ENCODE results near the gene UBTFL1.

The UBTFL1 gene

DNA sequence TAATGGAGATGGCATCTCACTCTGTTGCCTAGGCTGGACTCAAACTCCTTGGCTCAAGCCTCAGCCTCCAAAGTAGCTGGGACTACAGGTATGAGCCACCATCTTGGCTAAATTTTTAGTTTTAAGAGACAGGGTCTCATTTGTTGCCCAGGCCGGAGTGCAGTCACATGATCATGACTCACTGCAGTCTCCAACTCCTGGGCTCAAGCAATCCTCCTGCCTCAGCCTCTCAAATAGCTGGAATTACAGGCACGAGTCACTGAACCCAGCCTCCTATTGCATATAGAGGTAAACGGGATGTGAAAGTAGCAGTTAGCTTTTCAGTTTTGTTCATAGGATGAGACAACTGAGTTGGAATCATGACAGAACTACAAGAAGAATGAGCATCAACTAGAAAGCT lies 39.2 kb downstream of the UBTFL1 start:
- TF ChIP-seq TCF12 (IDR thresholded peaks at IDR 0.05; ENCODE audit: low read depth): no peak
- TF ChIP-seq, protein P1, sequence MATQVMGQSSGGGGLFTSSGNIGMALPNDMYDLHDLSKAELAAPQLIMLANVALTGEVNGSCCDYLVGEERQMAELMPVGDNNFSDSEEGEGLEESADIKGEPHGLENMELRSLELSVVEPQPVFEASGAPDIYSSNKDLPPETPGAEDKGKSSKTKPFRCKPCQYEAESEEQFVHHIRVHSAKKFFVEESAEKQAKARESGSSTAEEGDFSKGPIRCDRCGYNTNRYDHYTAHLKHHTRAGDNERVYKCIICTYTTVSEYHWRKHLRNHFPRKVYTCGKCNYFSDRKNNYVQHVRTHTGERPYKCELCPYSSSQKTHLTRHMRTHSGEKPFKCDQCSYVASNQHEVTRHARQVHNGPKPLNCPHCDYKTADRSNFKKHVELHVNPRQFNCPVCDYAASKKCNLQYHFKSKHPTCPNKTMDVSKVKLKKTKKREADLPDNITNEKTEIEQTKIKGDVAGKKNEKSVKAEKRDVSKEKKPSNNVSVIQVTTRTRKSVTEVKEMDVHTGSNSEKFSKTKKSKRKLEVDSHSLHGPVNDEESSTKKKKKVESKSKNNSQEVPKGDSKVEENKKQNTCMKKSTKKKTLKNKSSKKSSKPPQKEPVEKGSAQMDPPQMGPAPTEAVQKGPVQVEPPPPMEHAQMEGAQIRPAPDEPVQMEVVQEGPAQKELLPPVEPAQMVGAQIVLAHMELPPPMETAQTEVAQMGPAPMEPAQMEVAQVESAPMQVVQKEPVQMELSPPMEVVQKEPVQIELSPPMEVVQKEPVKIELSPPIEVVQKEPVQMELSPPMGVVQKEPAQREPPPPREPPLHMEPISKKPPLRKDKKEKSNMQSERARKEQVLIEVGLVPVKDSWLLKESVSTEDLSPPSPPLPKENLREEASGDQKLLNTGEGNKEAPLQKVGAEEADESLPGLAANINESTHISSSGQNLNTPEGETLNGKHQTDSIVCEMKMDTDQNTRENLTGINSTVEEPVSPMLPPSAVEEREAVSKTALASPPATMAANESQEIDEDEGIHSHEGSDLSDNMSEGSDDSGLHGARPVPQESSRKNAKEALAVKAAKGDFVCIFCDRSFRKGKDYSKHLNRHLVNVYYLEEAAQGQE (IDR thresholded peaks at IDR 0.05; ENCODE audit: low read depth): no peak
- no peak for TF ChIP-seq YY1 (IDR thresholded peaks at IDR 0.05; ENCODE audit: low read depth)
- no peak for TF ChIP-seq CEBPB (IDR thresholded peaks at IDR 0.05)
- no peak for TF ChIP-seq EP300 (IDR thresholded peaks at IDR 0.05; ENCODE audit: borderline replicate concordance)
- TF ChIP-seq RAD21 (IDR thresholded peaks at IDR 0.05; ENCODE audit: low read depth): no peak
- TF ChIP-seq, protein P2, sequence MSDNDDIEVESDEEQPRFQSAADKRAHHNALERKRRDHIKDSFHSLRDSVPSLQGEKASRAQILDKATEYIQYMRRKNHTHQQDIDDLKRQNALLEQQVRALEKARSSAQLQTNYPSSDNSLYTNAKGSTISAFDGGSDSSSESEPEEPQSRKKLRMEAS (IDR thresholded peaks at IDR 0.05): no peak
- TF ChIP-seq ZBTB7A (IDR thresholded peaks at IDR 0.05; ENCODE audit: low read depth): no peak
- TF ChIP-seq FOXM1 (IDR thresholded peaks at IDR 0.05; ENCODE audit: borderline replicate concordance, low read depth): no peak
- no peak for TF ChIP-seq EGR1 (IDR thresholded peaks at IDR 0.05)
- TF ChIP-seq TEAD4 (IDR thresholded peaks at IDR 0.05): no peak
- TF ChIP-seq CREB1 (IDR thresholded peaks at IDR 0.05; ENCODE audit: low read depth): no peak
- TF ChIP-seq, protein P3, sequence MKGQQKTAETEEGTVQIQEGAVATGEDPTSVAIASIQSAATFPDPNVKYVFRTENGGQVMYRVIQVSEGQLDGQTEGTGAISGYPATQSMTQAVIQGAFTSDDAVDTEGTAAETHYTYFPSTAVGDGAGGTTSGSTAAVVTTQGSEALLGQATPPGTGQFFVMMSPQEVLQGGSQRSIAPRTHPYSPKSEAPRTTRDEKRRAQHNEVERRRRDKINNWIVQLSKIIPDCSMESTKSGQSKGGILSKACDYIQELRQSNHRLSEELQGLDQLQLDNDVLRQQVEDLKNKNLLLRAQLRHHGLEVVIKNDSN (IDR thresholded peaks at IDR 0.05): no peak
- TF ChIP-seq NFIC (IDR thresholded peaks at IDR 0.05): no peak
- no peak for TF ChIP-seq TAF1 (IDR thresholded peaks at IDR 0.05; ENCODE audit: low read depth)

DNA sequence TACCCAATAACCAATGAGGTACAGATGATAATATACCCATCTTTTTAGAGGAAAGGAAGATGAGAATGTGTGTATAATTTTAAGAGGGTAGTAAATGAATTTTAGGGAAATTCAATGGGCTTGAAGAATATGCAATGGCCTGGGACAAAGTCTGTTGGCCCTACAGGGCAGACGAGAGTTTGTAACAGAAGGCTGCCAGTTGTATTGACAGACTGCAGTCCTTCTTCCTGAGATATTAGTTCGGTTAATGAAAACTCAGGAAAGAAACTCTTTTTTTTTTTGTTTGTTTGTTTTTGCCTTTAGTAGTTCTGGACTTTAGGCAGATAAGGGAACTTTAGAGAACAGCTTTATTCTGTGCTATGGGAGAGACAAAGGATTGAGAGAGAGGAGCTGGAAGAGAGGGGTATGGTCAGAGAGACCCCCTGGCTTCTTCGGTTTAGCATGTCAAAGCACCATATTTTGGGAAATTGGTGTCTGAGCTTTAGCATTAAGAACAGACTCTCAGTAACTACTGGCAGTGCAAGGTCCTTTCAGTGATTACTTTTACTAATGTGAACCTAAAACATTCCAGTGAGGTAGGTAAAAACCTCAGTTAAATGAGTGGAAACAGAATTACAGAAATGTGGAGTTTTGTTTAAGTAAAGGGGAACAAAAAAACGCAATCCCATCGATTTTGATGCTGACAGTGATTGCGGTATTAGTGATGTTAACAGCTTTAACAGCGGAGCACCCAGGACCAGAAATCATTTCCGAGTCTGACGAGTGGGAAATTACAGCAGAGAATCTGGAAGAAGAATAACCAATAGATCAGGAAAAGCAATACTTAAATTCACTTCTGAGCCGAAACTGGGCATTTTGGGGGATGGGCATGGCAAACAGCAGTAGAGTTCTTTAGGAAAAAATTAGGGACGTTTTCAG lies 48.1 kb downstream of the UBTFL1 start:
- TF ChIP-seq TCF12 (IDR thresholded peaks at IDR 0.05; ENCODE audit: low read depth): no peak
- no peak for TF ChIP-seq TAF1 (IDR thresholded peaks at IDR 0.05; ENCODE audit: low read depth)
- no peak for TF ChIP-seq FOXM1 (IDR thresholded peaks at IDR 0.05; ENCODE audit: borderline replicate concordance, low read depth)
- TF ChIP-seq RAD21 (IDR thresholded peaks at IDR 0.05; ENCODE audit: low read depth): no peak
- no peak for TF ChIP-seq CEBPB (IDR thresholded peaks at IDR 0.05)
- no peak for TF ChIP-seq YY1 (IDR thresholded peaks at IDR 0.05; ENCODE audit: low read depth)
- TF ChIP-seq EGR1 (IDR thresholded peaks at IDR 0.05): no peak

DNA sequence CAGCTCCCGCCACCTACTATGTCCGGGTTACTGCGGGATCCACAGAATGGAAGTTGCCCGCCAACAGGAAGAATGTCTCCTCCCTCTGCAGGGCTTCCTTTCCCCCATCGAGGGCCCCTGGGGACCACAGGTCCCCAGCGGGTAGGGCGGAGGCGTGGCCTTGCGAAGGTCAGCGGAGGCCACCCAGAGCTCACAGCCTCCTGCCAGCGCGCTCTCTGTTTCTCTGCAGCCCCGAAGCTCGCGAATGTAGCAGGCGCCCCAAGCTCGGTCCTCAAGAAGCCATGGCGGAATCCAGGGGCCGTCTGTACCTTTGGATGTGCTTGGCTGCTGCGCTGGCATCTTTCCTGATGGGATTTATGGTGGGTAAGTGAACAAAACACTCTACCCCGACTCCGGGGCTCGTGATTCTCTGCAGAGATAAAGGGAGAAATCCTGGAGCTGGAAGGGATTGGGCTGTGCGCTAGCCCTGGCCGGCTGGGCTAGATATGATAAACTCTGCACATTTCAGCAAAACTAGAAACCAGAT lies 48.8 kb downstream of the UBTFL1 start, which contains the start of gene NAALAD2:
NAALAD2 (plus strand) TSS at position 186 of the 526 bp plus-strand sequence; CDS start at position 282, 96 bp downstream.
- TF ChIP-seq EP300 (IDR thresholded peaks at IDR 0.05; ENCODE audit: borderline replicate concordance): no peak
- TF ChIP-seq EGR1 (IDR thresholded peaks at IDR 0.05): no peak
- TF ChIP-seq YY1 (IDR thresholded peaks at IDR 0.05; ENCODE audit: low read depth): no peak

DNA sequence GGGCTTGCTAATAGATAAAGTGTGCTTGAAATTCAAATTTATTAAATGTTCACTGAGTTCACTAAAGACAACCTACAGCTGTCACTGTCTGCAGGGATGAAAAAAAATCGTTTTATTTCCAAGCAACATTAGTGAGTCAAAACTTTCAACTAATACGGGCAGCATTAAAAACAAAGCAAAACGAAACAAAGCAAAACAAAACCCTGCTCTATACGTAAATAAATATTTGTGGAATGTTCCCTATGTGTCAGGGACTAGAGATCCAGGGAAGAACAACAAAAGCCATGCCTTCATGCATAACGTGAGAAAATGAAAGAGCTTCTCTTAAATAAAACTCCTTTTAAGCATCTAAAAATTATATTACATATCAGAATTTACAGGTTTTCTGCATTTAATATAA lies 49.3 kb downstream of the UBTFL1 start:
- no peak for TF ChIP-seq NFIC (IDR thresholded peaks at IDR 0.05)
- TF ChIP-seq TEAD4 (IDR thresholded peaks at IDR 0.05): no peak
- TF ChIP-seq FOXM1 (IDR thresholded peaks at IDR 0.05; ENCODE audit: borderline replicate concordance, low read depth): no peak
- no peak for TF ChIP-seq TAF1 (IDR thresholded peaks at IDR 0.05; ENCODE audit: low read depth)
- TF ChIP-seq CEBPB (IDR thresholded peaks at IDR 0.05): no peak
- TF ChIP-seq RAD21 (IDR thresholded peaks at IDR 0.05; ENCODE audit: low read depth): no peak
- TF ChIP-seq EGR1 (IDR thresholded peaks at IDR 0.05): no peak
- TF ChIP-seq ZBTB7A (IDR thresholded peaks at IDR 0.05; ENCODE audit: low read depth): no peak
- TF ChIP-seq TCF12 (IDR thresholded peaks at IDR 0.05; ENCODE audit: low read depth): no peak
- TF ChIP-seq, protein P1 (IDR thresholded peaks at IDR 0.05; ENCODE audit: low read depth): no peak
